PC-9 (cell line): ENCODE measurements around the gene IGFL4. TPM values are rescaled to one million over a fixed set of nuclear protein-coding genes. Genes with fewer than 3 reads are reported as not detected.

Experiments used
- BruUV-seq: library from RNA; stranded (reverse); fragments of 400-500 nt; replicated peaks from 2 replicates; lab custom pipeline; 2021; lab: Mats Ljungman, UMichigan
- CTCF ChIA-PET: fragments of 300-600 bp; sonication (Branson Sonifier 250); formaldehyde crosslinking; loops from one replicate; lab custom pipeline; 2022; ENCODE audit warnings: antibody characterized with exemption; lab: Charles Lee
- POLR2A ChIA-PET: fragments of 300-600 bp; sonication (Branson Sonifier 250); formaldehyde crosslinking; loops from one replicate; lab custom pipeline; 2022; ENCODE audit warnings: antibody characterized with exemption; ENCODE audit not compliant: unreplicated experiment; lab: Charles Lee
- DNase-seq, 2 experiments: peaks; one replicate each; pipeline versions ENCODE4 v3.0.0 to v3.0.0-alpha.2; 2015 to 2022; ENCODE audit warnings: mixed read lengths in 1 of 2
- H2AFZ ChIP-seq: fragments of 200-600 bp; sonication (generic); 2 replicates; pipeline ENCODE4 v1.8.1; 2017; ENCODE audit warnings: antibody characterized with exemption
- H3F3A ChIP-seq: fragments of 200-600 bp; sonication (generic); 2 replicates; pipeline ENCODE4 v1.8.1; 2017; ENCODE audit warnings: antibody characterized with exemption, mild to moderate bottlenecking, low read depth; ENCODE audit not compliant: insufficient read depth
- H3K27ac ChIP-seq: fragments of 200-600 bp; sonication (generic); 2 replicates; pipeline ENCODE4 v1.6.1; 2016; ENCODE audit warnings: mixed run types
- H3K27me3 ChIP-seq: fragments of 200-600 bp; sonication (generic); 2 replicates; pipeline ENCODE4 v1.6.1; 2016; ENCODE audit warnings: low read depth, mixed run types; ENCODE audit not compliant: insufficient read depth
- H3K36me3 ChIP-seq: fragments of 200-600 bp; sonication (generic); 2 replicates; pipeline ENCODE4 v1.6.1; 2016; ENCODE audit warnings: low read depth, mixed run types
- H3K4me1 ChIP-seq: fragments of 200-600 bp; sonication (generic); replicated peaks from 2 replicates; pipeline ENCODE4 v1.6.1; 2016; ENCODE audit warnings: mixed run types; ENCODE audit not compliant: insufficient read depth
- H3K4me2 ChIP-seq: fragments of 200-600 bp; sonication (generic); 2 replicates; pipeline ENCODE4 v1.6.1; 2017; ENCODE audit warnings: mixed run types
- H3K4me3 ChIP-seq: fragments of 200-600 bp; sonication (generic); 2 replicates; pipeline ENCODE4 v1.6.1; 2016; ENCODE audit warnings: mixed run types
- H3K79me2 ChIP-seq: fragments of 200-600 bp; sonication (generic); 2 replicates; pipeline ENCODE4 v1.6.1; 2017; ENCODE audit warnings: low read depth, mixed run types
- H3K9me2 ChIP-seq: fragments of 200-600 bp; sonication (generic); 2 replicates; pipeline ENCODE4 v1.8.1; 2017; ENCODE audit warnings: mild to moderate bottlenecking; ENCODE audit not compliant: insufficient read depth
- H3K9me3 ChIP-seq: fragments of 200-600 bp; sonication (generic); 2 replicates; pipeline ENCODE4 v1.8.1; 2016; ENCODE audit warnings: low read depth; ENCODE audit not compliant: insufficient read depth
- H4K20me1 ChIP-seq: fragments of 200-600 bp; sonication (generic); 2 replicates; pipeline ENCODE4 v1.8.1; 2017; ENCODE audit not compliant: insufficient read depth
- EZH2 ChIP-seq: fragments of 200-600 bp; sonication (generic); IDR thresholded peaks from 2 replicates; pipeline ENCODE4 v1.8.0; 2017; ENCODE audit warnings: antibody characterized with exemption, low read depth
- intact Hi-C: fragments of 100-400 bp; cut with micrococcal nuclease; formaldehyde crosslinking; loops from one replicate; pipeline ENCODE4 v1.10.0; 2022; ENCODE audit not compliant: unreplicated experiment
- total RNA-seq: library from RNA; stranded (reverse); gene quantifications from 2 replicates; pipeline ENCODE4 v1.2.3, GENCODE V29; 2021
- TF ChIP-seq, protein P1 (sequence below): fragments of 200-600 bp; sonication (generic); conservative IDR thresholded peaks from 2 replicates; pipeline ENCODE4 v1.6.1; 2017; ENCODE audit warnings: mixed run types, antibody characterized with exemption, mild to moderate bottlenecking, moderate library complexity

IGFL4 gene
- total RNA-seq, 1 experiment from 2014 or later, result not detected

DNA sequence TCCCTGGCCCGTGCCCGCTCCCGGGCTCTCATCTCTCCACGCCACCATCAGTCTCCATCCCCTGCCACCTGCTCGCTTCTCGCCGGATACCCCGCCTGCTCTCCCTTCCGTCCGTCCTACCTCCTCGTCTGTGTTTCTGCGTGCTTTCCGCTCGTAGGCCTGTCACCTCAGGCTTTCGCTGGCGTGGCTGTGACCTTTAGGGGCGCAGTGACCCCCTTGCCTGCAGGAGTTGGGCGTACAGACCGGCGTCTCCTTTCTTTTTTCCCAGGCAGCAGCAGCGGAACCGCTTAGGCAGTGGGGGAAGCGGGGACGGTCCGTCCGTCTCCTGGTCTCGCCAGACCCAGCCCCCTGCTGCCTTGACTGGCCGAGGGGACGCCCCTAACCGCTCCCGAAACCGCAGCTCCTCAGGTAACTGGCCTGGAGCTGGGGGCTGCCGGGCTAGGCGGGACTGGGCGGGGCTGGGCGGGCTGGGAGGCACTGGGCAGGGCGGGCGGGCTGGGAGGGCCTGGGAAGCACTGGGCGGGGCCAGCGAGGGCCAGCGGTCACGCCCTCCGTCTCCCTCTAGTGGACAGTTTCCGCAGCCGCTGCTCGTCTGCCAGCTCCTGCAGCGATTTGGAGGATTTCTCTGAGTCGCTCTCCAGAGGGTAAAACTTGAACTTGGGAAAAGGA, 24.2 kb downstream of the IGFL4 start:
- peak; percentile 61 to 82 for DNase-seq
- TF ChIP-seq EZH2, result no peak
- TF ChIP-seq, protein P1, sequence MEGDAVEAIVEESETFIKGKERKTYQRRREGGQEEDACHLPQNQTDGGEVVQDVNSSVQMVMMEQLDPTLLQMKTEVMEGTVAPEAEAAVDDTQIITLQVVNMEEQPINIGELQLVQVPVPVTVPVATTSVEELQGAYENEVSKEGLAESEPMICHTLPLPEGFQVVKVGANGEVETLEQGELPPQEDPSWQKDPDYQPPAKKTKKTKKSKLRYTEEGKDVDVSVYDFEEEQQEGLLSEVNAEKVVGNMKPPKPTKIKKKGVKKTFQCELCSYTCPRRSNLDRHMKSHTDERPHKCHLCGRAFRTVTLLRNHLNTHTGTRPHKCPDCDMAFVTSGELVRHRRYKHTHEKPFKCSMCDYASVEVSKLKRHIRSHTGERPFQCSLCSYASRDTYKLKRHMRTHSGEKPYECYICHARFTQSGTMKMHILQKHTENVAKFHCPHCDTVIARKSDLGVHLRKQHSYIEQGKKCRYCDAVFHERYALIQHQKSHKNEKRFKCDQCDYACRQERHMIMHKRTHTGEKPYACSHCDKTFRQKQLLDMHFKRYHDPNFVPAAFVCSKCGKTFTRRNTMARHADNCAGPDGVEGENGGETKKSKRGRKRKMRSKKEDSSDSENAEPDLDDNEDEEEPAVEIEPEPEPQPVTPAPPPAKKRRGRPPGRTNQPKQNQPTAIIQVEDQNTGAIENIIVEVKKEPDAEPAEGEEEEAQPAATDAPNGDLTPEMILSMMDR, result peak; percentile 82
- peak overlapping the region; percentile 56; the same call in 1 of the 2 replicates for H3K4me3 ChIP-seq
- no peak overlapping the region for H3K27ac ChIP-seq
- peaks cover 5% of the 10 kb centered on the region; the same call in 1 of the 2 replicates for H4K20me1 ChIP-seq
- no TSS peak for BruUV-seq
- no peaks in the 10 kb centered on the region for H3K9me3 ChIP-seq
- H3K4me2 ChIP-seq, result peak overlapping the region; percentile 97
- CTCF ChIA-PET, result interaction anchor here (0.5 to 0.9 kb wide), 11 partner anchors 10 to 375 kb away, joined by 3 to 6 read pairs (median 4); partner anchors contain the start of genes MYPOP and SIX5
- no peaks in the 10 kb centered on the region for H3K36me3 ChIP-seq
- POLR2A ChIA-PET, result interaction anchor here (0.6 to 1.0 kb wide), 3 partner anchors 21 to 114 kb away, joined by 3 to 7 read pairs (median 4); partner anchors contain the start of genes CCDC61 and MYPOP
- no peaks in the 10 kb centered on the region for H3K27me3 ChIP-seq
- H3F3A ChIP-seq, result peaks cover 8% of the 10 kb centered on the region
- H3K4me1 ChIP-seq, result peaks cover 7% of the 10 kb centered on the region; the same call in 1 of the 2 replicates
- H2AFZ ChIP-seq, result 0 out of 2 replicates have a peak overlapping the region, but pooled peaks have one; percentile 36
- no peaks in the 10 kb centered on the region for H3K79me2 ChIP-seq
- intact Hi-C loops, result loop anchor here (5.0 kb wide), 1 partner anchor 134 kb away; no protein-coding TSS in a partner anchor
- no peaks in the 10 kb centered on the region for H3K9me2 ChIP-seq

DNA sequence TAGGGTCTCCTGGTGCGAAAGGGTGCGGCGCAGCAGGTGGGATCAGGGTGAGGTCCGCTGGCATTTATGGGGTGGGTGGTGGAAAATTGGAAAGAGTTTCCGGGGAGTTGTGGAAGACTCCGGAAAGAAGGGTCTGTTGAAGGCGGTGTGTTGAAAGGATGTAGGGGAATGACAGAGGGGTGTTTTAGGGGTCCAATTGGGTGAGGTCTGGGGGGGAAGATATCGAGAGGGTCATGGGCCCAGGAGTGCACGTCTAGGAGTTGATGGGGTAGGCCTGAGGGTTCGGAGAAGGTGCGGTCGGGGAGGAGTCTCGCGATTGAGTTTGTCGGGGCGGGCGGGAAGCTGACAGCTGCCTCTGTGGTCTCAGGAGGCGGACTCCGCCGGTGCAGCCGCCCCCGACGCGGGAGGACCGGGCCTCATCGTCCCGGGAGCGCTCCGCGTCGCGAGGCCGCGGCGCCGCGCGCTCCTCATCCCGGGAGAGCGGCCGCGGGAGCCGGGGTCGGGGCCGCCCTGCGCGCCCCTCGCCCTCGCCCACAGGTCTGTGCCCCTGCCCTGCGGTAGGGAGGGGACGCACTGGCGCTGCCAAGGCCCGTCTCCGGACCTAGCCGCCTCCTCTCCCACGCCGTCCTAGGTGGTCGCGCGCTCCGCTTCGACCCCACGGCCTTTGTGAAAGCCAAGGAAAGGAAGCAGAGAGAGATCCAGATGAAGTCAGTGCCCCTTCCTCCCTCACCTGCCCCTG, 24.9 kb downstream of the IGFL4 start:
- H4K20me1 ChIP-seq, result peaks cover 5% of the 10 kb centered on the region; the same call in 1 of the 2 replicates
- ChIA-PET POLR2A (no interaction called here), CTCF (interaction anchor here (0.5 to 0.9 kb wide), 7 partner anchors 49 to 375 kb away, joined by 3 to 6 read pairs (median 4); partner anchors contain the start of genes MYPOP and SIX5)
- H3K9me3 ChIP-seq, result no peaks in the 10 kb centered on the region
- no peaks in the 10 kb centered on the region for H3K9me2 ChIP-seq
- no peaks in the 10 kb centered on the region for H3K36me3 ChIP-seq
- H3K4me3 ChIP-seq, result no peak overlapping the region; the same call in 1 of the 2 replicates
- peaks cover 7% of the 10 kb centered on the region; the same call in 1 of the 2 replicates for H3K4me1 ChIP-seq
- intact Hi-C loops, result loop anchor here (5.0 kb wide), 1 partner anchor 134 kb away; no protein-coding TSS in a partner anchor
- no peak overlapping the region for H2AFZ ChIP-seq
- no peak for TF ChIP-seq EZH2
- TF ChIP-seq, protein P1, result no peak
- H3K27ac ChIP-seq, result no peak overlapping the region
- DNase-seq, result no peak
- no TSS peak for BruUV-seq
- H3K27me3 ChIP-seq, result no peaks in the 10 kb centered on the region
- H3K79me2 ChIP-seq, result no peaks in the 10 kb centered on the region
- H3F3A ChIP-seq, result peaks cover 6% of the 10 kb centered on the region
- peak overlapping the region; percentile 97 for H3K4me2 ChIP-seq
